Suprapubic skin (tissue), 3 donors: Measurements from ENCODE around the gene KIAA1210.

Experiments used
- CTCF ChIP-seq, 2 donors: fragments of 200-600 bp in 1 of 2; fragments of 450-650 bp in 1 of 2; sonication (generic) in 1 of 2; IDR thresholded peaks; one replicate each; pipeline ENCODE4 v1.5.1; 2016 to 2019; ENCODE audit warnings: antibody characterized with exemption in 2 of 2, mild to moderate bottlenecking in 1 of 2, moderate library complexity in 1 of 2
- POLR2AphosphoS5 ChIP-seq, 3 donors: sonication (generic); formaldehyde crosslinking; IDR thresholded peaks; one replicate each; pipeline ENCODE4 v1.6.1; 2017; ENCODE audit warnings: antibody characterized with exemption in 3 of 3

GRCh38 chrX:119069128-119069527 is 58.5 kb downstream of the KIAA1210 start:
- no peak for TF ChIP-seq CTCF (IDR thresholded peaks at IDR 0.05)
- TF ChIP-seq POLR2AphosphoS5 (IDR thresholded peaks at IDR 0.05): no peak
